RPMI8226 (cell line): ENCODE measurements around the gene RAD52.

Source experiments
- DNase-seq: peaks from one replicate; pipeline ENCODE4 v3.0.0-alpha.2; 2015

Gene RAD52

GRCh38 chr12:912466-913235 lies 36.8 kb downstream of the RAD52 start:
- DNase-seq, result no peak

GRCh38 chr12:911191-911826 lies 38.2 kb downstream of the RAD52 start:
- no peak for DNase-seq

- DNase-seq, result no peak
These were observed 39.1 kb downstream of the RAD52 start for GRCh38 chr12:910416-910815.

GRCh38 chr12:909861-910260 lies 39.6 kb downstream of the RAD52 start:
- DNase-seq, result no peak

DNA sequence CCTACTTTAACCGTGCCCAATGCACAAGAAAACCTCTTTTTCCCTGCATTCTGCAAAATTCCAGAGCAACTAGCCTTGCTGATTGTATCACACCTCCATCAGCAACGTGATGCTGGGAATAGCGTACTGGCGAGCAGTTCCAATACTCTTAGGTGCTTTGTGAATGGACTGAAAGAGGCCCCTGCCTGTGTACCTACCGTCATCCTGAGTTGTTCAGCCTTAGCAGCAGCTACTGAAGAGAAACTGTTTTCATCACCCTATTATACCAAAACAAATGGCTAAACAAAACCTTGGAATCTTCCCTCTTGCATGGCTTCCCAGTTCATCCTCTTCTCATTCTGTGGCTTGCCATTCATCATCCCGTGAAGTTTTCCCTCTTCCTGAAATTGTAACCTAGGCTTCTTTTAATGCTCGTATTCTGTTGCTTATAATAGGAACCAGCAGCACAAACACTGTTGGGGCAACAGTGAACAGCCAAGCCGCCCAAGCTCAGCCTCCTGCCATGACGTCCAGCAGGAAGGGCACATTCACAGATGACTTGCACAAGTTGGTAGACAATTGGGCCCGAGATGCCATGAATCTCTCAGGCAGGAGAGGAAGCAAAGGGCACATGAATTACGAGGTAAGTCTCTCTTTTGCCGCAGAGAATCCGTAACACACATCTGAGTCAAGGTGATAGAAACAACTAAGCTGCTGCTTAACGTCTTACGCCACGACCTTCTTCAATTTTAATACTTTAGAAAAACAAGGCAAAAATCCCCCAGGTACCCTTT lies 41.9 kb downstream of the RAD52 start:
- no peak for DNase-seq

- no peak for DNase-seq
These were observed 43.4 kb downstream of the RAD52 start for GRCh38 chr12:906062-906585.

DNA sequence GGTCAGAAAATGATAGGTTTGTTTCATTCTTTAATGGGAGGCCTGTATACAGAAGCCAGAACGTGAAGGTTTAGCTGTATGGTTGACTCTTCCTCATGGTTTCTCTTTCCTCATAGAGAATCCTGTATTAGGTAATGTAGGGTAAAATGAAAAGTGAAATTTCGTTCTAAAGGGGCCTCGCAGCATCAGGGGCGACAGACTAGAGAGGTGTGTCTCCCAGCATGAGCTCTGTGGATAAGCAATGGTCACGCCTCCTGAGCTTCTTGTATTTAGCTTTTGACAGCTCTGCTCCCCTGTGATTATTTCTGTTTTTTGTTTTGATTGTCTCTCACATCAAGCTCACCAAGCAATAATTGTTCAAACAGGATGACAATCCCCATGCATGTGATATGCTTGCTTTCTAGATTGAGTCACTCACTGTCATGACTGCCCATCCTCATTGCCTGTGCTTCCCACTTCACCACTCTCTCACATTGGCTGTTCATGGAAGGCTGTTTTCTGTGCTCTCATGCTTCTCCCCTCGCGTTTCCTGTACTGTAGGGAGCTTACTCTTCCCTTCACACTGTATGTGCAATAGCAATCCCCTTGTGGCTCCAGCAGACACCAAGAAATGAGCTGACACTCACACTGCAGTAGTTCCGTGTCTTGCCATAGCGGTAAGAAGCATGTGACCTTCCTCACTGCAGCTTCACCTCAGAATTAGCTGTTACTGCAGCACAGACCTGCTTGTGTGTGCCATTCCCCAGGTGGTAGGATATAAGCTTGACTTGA lies 44.0 kb downstream of the RAD52 start:
- DNase-seq, result no peak

- DNase-seq, result no peak
These were observed 45.5 kb downstream of the RAD52 start for GRCh38 chr12:904010-904414.

DNA sequence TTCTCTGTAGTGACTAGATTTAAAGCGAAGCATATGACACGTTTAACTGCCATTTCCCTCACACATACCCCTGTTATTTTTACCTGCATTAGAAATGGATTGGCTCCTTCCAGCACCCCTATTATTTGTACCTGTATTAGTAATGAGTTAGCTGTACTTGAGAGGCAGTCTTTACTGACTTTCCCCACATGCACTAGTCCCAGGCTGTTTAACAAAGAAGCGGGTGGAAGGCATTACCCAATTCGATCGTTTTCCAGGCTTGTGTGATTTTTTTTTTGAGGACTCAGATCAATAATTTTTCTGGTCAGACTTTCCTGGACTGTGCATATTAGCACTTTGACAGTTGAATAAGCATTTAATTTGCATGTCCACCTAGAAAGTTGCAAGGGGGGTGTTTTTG lies 46.4 kb downstream of the RAD52 start:
- no peak for DNase-seq

DNA sequence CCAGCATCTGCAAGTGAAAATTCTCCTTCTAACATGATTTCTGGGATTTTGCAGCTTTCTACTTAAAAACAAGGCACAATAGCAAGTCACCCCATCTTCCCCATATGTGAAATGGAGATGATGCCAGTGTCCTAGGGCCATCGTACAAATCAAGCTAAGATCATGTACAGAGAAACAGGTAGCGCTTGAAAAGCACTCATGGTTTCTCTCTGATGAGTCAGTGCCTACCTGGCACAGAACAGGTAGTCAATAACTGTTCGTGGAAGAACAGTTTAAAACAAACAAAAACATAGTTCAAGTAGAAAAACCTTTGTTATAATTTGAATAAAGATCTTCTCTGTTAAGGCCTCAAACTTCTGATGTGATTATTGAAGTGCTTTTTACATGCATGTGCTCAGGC lies 46.9 kb downstream of the RAD52 start:
- no peak for DNase-seq

- no peak for DNase-seq
These were observed 52.1 kb downstream of the RAD52 start for GRCh38 chr12:897386-897785.

- DNase-seq, result no peak
These were observed 53.5 kb downstream of the RAD52 start for GRCh38 chr12:896031-896430.

- no peak for DNase-seq
These were observed 55.3 kb downstream of the RAD52 start for GRCh38 chr12:894226-894625.

DNA sequence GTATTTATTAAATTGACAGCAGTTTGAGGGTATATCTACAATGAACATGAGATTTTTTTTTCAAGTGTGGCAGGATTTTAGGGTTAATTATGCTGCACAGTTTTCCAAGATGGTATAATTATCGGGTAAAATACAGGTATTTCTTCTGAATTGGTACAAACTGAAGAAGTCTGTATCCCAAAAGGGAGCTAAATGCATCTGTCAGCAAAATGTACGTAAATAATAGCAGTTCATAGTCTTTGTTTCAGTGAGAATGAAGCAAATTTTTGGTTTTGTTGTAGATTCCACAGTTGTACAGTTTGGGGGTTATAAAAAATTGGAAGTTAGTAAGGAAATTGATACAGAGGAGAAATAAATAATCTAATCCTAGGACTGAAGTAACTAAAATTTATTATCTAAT lies 63.3 kb downstream of the RAD52 start:
- DNase-seq, result no peak

DNA sequence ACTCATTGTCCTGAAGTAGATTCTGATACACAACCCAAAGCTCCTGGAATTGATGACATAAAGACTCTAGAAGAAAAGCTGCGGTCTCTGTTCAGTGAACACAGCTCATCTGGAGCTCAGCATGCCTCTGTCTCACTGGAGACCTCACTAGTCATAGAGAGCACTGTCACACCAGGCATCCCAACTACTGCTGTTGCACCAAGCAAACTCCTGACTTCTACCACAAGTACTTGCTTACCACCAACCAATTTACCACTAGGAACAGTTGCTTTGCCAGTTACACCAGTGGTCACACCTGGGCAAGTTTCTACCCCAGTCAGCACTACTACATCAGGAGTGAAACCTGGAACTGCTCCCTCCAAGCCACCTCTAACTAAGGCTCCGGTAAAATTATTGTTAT lies 63.8 kb downstream of the RAD52 start:
- peak; percentile 66 for DNase-seq

DNA sequence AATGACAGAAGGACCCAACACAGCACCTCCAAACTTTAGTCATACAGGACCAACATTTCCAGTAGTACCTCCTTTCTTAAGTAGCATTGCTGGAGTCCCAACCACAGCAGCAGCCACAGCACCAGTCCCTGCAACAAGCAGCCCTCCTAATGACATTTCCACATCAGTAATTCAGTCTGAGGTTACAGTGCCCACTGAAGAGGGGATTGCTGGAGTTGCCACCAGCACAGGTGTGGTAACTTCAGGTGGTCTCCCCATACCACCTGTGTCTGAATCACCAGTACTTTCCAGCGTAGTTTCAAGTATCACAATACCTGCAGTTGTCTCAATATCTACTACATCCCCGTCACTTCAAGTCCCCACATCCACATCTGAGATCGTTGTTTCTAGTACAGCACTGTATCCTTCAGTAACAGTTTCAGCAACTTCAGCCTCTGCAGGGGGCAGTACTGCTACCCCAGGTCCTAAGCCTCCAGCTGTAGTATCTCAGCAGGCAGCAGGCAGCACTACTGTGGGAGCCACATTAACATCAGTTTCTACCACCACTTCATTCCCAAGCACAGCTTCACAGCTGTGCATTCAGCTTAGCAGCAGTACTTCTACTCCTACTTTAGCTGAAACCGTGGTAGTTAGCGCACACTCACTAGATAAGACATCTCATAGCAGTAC lies 64.6 kb downstream of the RAD52 start:
- DNase-seq, result peak; percentile 8

DNA sequence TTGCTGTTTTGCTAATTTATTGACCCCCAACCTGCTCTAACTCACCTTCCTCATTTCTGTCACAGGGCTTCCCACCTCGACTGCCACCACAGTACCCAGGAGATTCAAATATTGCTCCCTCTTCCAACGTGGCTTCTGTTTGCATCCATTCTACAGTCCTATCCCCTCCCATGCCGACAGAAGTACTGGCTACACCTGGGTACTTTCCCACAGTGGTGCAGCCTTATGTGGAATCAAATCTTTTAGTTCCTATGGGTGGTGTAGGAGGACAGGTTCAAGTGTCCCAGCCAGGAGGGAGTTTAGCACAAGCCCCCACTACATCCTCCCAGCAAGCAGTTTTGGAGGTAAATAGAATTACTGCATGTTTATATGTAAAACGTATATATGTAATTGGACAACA lies 68.8 kb downstream of the RAD52 start:
- DNase-seq, result no peak

DNA sequence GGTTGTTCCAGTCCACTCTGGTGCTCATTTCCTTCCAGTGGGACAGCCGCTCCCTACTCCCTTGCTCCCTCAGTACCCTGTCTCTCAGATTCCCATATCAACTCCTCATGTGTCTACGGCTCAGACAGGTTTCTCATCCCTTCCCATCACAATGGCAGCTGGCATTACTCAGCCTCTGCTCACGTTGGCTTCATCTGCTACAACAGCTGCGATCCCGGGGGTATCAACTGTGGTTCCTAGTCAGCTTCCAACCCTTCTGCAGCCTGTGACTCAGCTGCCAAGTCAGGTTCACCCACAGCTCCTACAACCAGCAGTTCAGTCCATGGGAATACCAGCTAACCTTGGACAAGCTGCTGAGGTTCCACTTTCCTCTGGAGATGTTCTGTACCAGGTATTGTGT lies 69.9 kb downstream of the RAD52 start:
- DNase-seq, result no peak

DNA sequence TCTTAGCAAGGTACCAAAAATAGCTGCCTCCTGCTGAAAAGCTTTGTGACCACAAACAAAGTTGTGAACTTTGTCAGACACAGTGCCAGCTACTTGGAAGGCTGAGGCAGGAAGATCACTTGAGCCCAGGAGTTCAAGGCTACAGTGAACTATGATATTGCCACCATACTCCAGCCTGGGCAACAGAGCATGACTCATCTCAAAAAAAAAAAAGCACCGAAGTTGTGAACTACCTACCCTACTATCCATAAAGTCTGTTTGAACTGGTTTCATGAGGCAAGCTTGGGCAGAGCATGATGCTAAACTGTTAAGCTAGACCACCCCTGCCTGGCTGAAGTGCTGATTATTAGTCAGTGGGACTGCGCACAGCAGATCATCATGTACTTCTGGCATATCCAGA lies 75.5 kb downstream of the RAD52 start:
- no peak for DNase-seq

DNA sequence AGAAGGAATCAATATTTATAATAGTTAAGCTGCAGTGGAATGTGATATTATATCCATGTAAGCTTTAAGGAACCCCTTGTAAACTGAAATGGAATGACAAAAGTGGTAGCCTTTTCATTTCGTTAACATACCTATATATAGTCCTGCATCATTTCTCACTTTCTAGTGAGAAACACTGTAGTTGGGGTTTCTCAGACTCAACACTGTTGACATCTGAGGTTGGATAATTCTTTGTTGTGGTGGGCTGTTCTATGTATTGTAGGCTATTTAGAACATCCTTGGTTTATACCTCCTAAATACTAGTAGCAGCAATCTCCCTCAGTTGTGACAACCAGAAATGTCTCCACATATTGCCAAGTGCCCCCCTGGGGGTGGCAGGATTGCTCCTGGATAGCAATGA lies 79.1 kb downstream of the RAD52 start:
- DNase-seq, result no peak

GRCh38 chr12:868722-869121 lies 80.8 kb downstream of the RAD52 start:
- no peak for DNase-seq

DNA sequence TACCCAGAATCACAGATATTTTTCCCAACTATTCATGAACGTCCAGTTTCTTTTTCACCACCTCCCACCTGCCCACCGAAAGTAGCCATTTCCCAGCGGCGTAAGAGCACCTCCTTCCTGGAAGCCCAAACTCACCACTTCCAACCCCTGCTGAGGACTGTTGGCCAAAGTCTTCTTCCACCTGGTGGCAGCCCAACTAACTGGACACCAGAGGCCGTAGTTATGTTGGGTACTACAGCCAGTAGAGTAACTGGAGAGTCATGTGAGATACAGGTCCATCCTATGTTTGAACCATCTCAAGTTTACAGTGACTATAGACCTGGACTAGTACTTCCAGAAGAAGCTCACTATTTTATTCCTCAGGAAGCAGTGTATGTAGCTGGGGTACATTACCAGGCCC lies 81.6 kb downstream of the RAD52 start:
- DNase-seq, result no peak
